K562 (cell line): ENCODE measurements around the gene RASAL1. TPM values are rescaled to one million over a fixed set of nuclear protein-coding genes. Genes with fewer than 3 reads are reported as not detected.

Experiments used
- CC2D1A ChIP-seq: fragments of 450-650 bp; IDR thresholded peaks from 2 replicates; pipeline ENCODE4 v1.6.1; 2017; ENCODE audit warnings: mild to moderate bottlenecking
- ETV5 ChIP-seq: sonication (generic); formaldehyde crosslinking; IDR thresholded peaks from 2 replicates; pipeline ENCODE4 v1.4.0; 2020; ENCODE audit warnings: low read depth, mild to moderate bottlenecking, missing genetic modification reagents
- FOXA3 ChIP-seq, 2 experiments: fragments of 450-650 bp in 1 of 2; sonication (generic) in 1 of 2; formaldehyde crosslinking; IDR thresholded peaks in 1 of 2; conservative IDR thresholded peaks in 1 of 2; 2 replicates each; pipeline versions ENCODE4 v1.4.0 to v1.8.0; 2020 to 2022; ENCODE audit warnings: mild to moderate bottlenecking in 2 of 2, missing genetic modification reagents in 1 of 2
- MAZ ChIP-seq, 2 experiments: fragments of 450-650 bp in 1 of 2; sonication (generic) in 1 of 2; formaldehyde crosslinking; IDR thresholded peaks in 1 of 2; conservative IDR thresholded peaks in 1 of 2; 2 replicates each; pipeline versions ENCODE4 v1.4.0 to v1.5.0; 2020; ENCODE audit warnings: mild to moderate bottlenecking in 1 of 2, missing genetic modification reagents in 1 of 2
- NFIC ChIP-seq: fragments of 450-650 bp; IDR thresholded peaks from 2 replicates; pipeline ENCODE4 v1.6.1; 2017; ENCODE audit warnings: mild to moderate bottlenecking, inconsistent platforms
- POU5F1 ChIP-seq: fragments of 150-350 bp; IDR thresholded peaks from 2 replicates; pipeline ENCODE4 v1.6.1; 2014; ENCODE audit warnings: borderline replicate concordance, low read length, low read depth, mild to moderate bottlenecking; ENCODE audit not compliant: partially characterized antibody
- RCOR1 ChIP-seq, 2 experiments: IDR thresholded peaks; 2 replicates each; pipeline ENCODE4 v1.6.1; 2012; ENCODE audit warnings: low read depth in 2 of 2, low read length in 2 of 2, borderline replicate concordance in 1 of 2, improper control_type of control experiment in 1 of 2
- ZBTB7A ChIP-seq: IDR thresholded peaks from 2 replicates; pipeline ENCODE4 v1.6.1; 2011; ENCODE audit warnings: low read depth, mild to moderate bottlenecking, low read length, moderate library complexity, borderline replicate concordance; ENCODE audit not compliant: control insufficient read depth
- ZHX1 ChIP-seq: fragments of 150-350 bp; conservative IDR thresholded peaks from 2 replicates; pipeline ENCODE4 v1.6.1; 2014; ENCODE audit warnings: low read length
- ZNF12 ChIP-seq: sonication (generic); formaldehyde crosslinking; IDR thresholded peaks from 2 replicates; pipeline ENCODE4 v1.4.0; 2020; ENCODE audit warnings: mild to moderate bottlenecking, missing genetic modification reagents
- ZNF263 ChIP-seq: sonication (generic); formaldehyde crosslinking; IDR thresholded peaks from 2 replicates; pipeline ENCODE4 v1.8.0; 2022; ENCODE audit warnings: mild to moderate bottlenecking, missing genetic modification reagents, borderline replicate concordance
- ZNF384 ChIP-seq: IDR thresholded peaks from 2 replicates; pipeline ENCODE4 v1.6.1; 2012; ENCODE audit warnings: low read depth, low read length, improper control_type of control experiment
- polyA plus RNA-seq, 8 experiments: library from polyadenylated mRNA; depleted of rRNA in 4 of 8; stranded (reverse) in 5 of 8; unstranded in 3 of 8; fragments of >200 nt; fragmentation: Nextera tagmentation in 2 of 8; fragmentation: Illumina TruSeq in 1 of 8; extraction: Ambion mirVana in 2 of 8; extraction: Trizol in 1 of 8; gene quantifications; 2 replicates each; pipeline versions ENCODE4 v1.2.1 to v1.2.3, GENCODE V29; 2011 to 2014; ENCODE audit warnings: inconsistent platforms in 1 of 8, missing spikeins in 1 of 8
- total RNA-seq, 7 experiments: library from RNA; depleted of rRNA in 6 of 7; stranded (reverse); fragments of >200 nt in 6 of 7; fragmentation: Illumina TruSeq in 2 of 7; extraction: Trizol in 2 of 7; gene quantifications; 2 replicates each; pipeline versions ENCODE4 v1.2.1 to v1.2.3, GENCODE V29; 2011 to 2021; ENCODE audit warnings: low replicate concordance in 1 of 7
- TF ChIP-seq, protein P1 (sequence below), 2 experiments: fragments of 450-650 bp in 1 of 2; sonication (generic) in 1 of 2; formaldehyde crosslinking in 1 of 2; IDR thresholded peaks; 2 replicates each; pipeline versions ENCODE4 v1.7.1 to v1.9.0; 2016 to 2022; ENCODE audit warnings: inconsistent platforms in 1 of 2, mild to moderate bottlenecking in 1 of 2, missing genetic modification reagents in 1 of 2

Gene RASAL1
- total and polyA plus RNA-seq, 9 of the 15 experiments (the other 6 are each of a cell fraction or from before 2014, with no cell fraction given), result 0.06 to 0.16 (median 0.14) TPM; not detected in 6

- TF ChIP-seq, protein P1, sequence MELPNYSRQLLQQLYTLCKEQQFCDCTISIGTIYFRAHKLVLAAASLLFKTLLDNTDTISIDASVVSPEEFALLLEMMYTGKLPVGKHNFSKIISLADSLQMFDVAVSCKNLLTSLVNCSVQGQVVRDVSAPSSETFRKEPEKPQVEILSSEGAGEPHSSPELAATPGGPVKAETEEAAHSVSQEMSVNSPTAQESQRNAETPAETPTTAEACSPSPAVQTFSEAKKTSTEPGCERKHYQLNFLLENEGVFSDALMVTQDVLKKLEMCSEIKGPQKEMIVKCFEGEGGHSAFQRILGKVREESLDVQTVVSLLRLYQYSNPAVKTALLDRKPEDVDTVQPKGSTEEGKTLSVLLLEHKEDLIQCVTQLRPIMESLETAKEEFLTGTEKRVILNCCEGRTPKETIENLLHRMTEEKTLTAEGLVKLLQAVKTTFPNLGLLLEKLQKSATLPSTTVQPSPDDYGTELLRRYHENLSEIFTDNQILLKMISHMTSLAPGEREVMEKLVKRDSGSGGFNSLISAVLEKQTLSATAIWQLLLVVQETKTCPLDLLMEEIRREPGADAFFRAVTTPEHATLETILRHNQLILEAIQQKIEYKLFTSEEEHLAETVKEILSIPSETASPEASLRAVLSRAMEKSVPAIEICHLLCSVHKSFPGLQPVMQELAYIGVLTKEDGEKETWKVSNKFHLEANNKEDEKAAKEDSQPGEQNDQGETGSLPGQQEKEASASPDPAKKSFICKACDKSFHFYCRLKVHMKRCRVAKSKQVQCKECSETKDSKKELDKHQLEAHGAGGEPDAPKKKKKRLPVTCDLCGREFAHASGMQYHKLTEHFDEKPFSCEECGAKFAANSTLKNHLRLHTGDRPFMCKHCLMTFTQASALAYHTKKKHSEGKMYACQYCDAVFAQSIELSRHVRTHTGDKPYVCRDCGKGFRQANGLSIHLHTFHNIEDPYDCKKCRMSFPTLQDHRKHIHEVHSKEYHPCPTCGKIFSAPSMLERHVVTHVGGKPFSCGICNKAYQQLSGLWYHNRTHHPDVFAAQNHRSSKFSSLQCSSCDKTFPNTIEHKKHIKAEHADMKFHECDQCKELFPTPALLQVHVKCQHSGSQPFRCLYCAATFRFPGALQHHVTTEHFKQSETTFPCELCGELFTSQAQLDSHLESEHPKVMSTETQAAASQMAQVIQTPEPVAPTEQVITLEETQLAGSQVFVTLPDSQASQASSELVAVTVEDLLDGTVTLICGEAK (IDR thresholded peaks at IDR 0.05), result no peak
- TF ChIP-seq, protein P1 (CRISPR knock-in tag; IDR thresholded peaks at IDR 0.05), result peak; percentile 24; the same call in 1 of the 2 replicates
- TF ChIP-seq RCOR1 (IDR thresholded peaks at IDR 0.05; ENCODE audit: borderline replicate concordance in 1 of 2, low read depth in 2 of 2, low read length in 2 of 2) (peak in 1 of 2 experiments; percentile 31; a peak in 1 of 4 replicates), CC2D1A (no peak), ZNF263 (CRISPR knock-in tag) (peak; percentile 74), ZNF12 (CRISPR knock-in tag) (peak; percentile 64; the same call in 1 of the 2 replicates), MAZ (CRISPR knock-in tag; conservative IDR thresholded peaks at IDR 0.05 in 1 of 2, IDR thresholded peaks at IDR 0.05 in 1 of 2) (peak; percentile 45 to 76; a peak in 2 of 4 replicates), ZBTB7A (peak; percentile 41; the same call in 1 of the 2 replicates), FOXA3 (CRISPR knock-in tag; conservative IDR thresholded peaks at IDR 0.05 in 1 of 2, IDR thresholded peaks at IDR 0.05 in 1 of 2) (peak in 1 of 2 experiments; percentile 91; a peak in 2 of 4 replicates), ZHX1 (no peak), ETV5 (CRISPR knock-in tag) (no peak), POU5F1 (no peak), NFIC (0 out of 2 replicates have a peak, but pooled peaks have one; percentile 7), ZNF384 (peak; percentile 72)
Observed at GRCh38 chr12:113152835-113153814, 17.6 kb upstream of the RASAL1 start (continued).
